HepG2 (cell line): ENCODE results near the gene CDT1. TPM values are rescaled to one million over a fixed set of nuclear protein-coding genes. Genes with fewer than 3 reads are reported as not detected.

Experiments used
- BCL3 ChIP-seq: sonication (generic); formaldehyde crosslinking; IDR thresholded peaks from 2 replicates; pipeline ENCODE4 v1.5.1; 2020; ENCODE audit warnings: mild to moderate bottlenecking, missing genetic modification reagents, moderate library complexity
- EEA1 ChIP-seq: sonication (generic); formaldehyde crosslinking; IDR thresholded peaks from 2 replicates; pipeline ENCODE4 v1.5.1; 2020; ENCODE audit warnings: mild to moderate bottlenecking, missing genetic modification reagents, borderline replicate concordance
- HNRNPH1 ChIP-seq: fragments of 200-400 bp; formaldehyde crosslinking; optimal IDR thresholded peaks from 2 replicates; pipeline ENCODE3; 2017; ENCODE audit warnings: mild to moderate bottlenecking, low read depth, low read length
- KMT2A ChIP-seq: sonication (generic); formaldehyde crosslinking; IDR thresholded peaks from 2 replicates; pipeline ENCODE4 v1.4.0; 2020; ENCODE audit warnings: missing genetic modification reagents
- MLXIP ChIP-seq: sonication (generic); formaldehyde crosslinking; IDR thresholded peaks from 2 replicates; pipeline ENCODE4 v1.9.0; 2021; ENCODE audit warnings: missing genetic modification reagents, borderline replicate concordance
- POLR2A ChIP-seq, 2 experiments: IDR thresholded peaks; 2 replicates each; pipeline ENCODE4 v1.6.1; 2011; ENCODE audit warnings: low read depth in 2 of 2, low read length in 2 of 2, mild to moderate bottlenecking in 1 of 2, moderate library complexity in 1 of 2; ENCODE audit not compliant: insufficient read depth in 1 of 2
- THAP9 ChIP-seq: sonication (generic); formaldehyde crosslinking; IDR thresholded peaks from 2 replicates; pipeline ENCODE4; 2020; ENCODE audit warnings: missing genetic modification reagents, mild to moderate bottlenecking, borderline replicate concordance
- TIGD3 ChIP-seq: sonication (generic); formaldehyde crosslinking; IDR thresholded peaks from 2 replicates; pipeline ENCODE4 v1.5.1; 2020; ENCODE audit warnings: mild to moderate bottlenecking, missing genetic modification reagents, borderline replicate concordance
- ZFP41 ChIP-seq: sonication (generic); formaldehyde crosslinking; IDR thresholded peaks from 2 replicates; pipeline ENCODE4 v1.4.0; 2020; ENCODE audit warnings: mild to moderate bottlenecking, missing genetic modification reagents, borderline replicate concordance
- ZFY ChIP-seq: sonication (generic); formaldehyde crosslinking; IDR thresholded peaks from 2 replicates; pipeline ENCODE4 v1.4.0; 2020; ENCODE audit warnings: missing genetic modification reagents
- ZNF263 ChIP-seq: sonication (generic); formaldehyde crosslinking; IDR thresholded peaks from 2 replicates; pipeline ENCODE4 v1.4.0; 2020; ENCODE audit warnings: missing genetic modification reagents
- ZNF501 ChIP-seq: sonication (generic); formaldehyde crosslinking; IDR thresholded peaks from 2 replicates; pipeline ENCODE4 v1.5.1; 2020; ENCODE audit warnings: mild to moderate bottlenecking, moderate library complexity, missing genetic modification reagents
- ZNF556 ChIP-seq: sonication (generic); formaldehyde crosslinking; IDR thresholded peaks from 2 replicates; pipeline ENCODE4 v1.4.0; 2020; ENCODE audit warnings: mild to moderate bottlenecking, missing genetic modification reagents, borderline replicate concordance
- ZNF572 ChIP-seq: sonication (generic); formaldehyde crosslinking; IDR thresholded peaks from 2 replicates; pipeline ENCODE4 v1.5.1; 2020; ENCODE audit warnings: mild to moderate bottlenecking, missing genetic modification reagents
- ZNF691 ChIP-seq: sonication (generic); formaldehyde crosslinking; IDR thresholded peaks from 2 replicates; pipeline ENCODE4 v1.4.0; 2020; ENCODE audit warnings: missing genetic modification reagents, low read depth, mild to moderate bottlenecking, borderline replicate concordance
- polyA plus RNA-seq, 8 experiments: library from polyadenylated mRNA; depleted of rRNA in 3 of 8; stranded (reverse) in 7 of 8; unstranded in 1 of 8; fragments of >200 nt; fragmentation: Illumina TruSeq in 4 of 8; extraction: Trizol in 4 of 8; gene quantifications; 2 replicates each; pipeline versions ENCODE4 v1.2.1 to v1.2.3, GENCODE V29; 2011 to 2016; ENCODE audit warnings: low read depth in 4 of 8, missing spikeins in 1 of 8, mixed read lengths in 1 of 8; ENCODE audit not compliant: insufficient read depth in 1 of 8
- total RNA-seq, 5 experiments: library from RNA; depleted of rRNA; stranded (reverse); fragments of >200 nt; fragmentation: Illumina TruSeq; extraction: Trizol; gene quantifications; 2 replicates each; pipeline ENCODE4 v1.2.3, GENCODE V29; 2016; ENCODE audit warnings: low read depth in 1 of 5

The CDT1 gene
- total and polyA plus RNA-seq, 2 of the 13 experiments (the other 11 are each of a cell fraction or from before 2014, with no cell fraction given), result 23.1 to 23.8 TPM

- TF ChIP-seq MLXIP (CRISPR knock-in tag) (no peak), KMT2A (peak; percentile 56; the same call in 1 of the 2 replicates), ZFY (CRISPR knock-in tag) (no peak), TIGD3 (CRISPR knock-in tag) (peak; percentile 23; the same call in 1 of the 2 replicates), ZNF501 (CRISPR knock-in tag) (peak; percentile 89), ZNF691 (CRISPR knock-in tag) (peak; percentile 88; the same call in 1 of the 2 replicates), BCL3 (CRISPR knock-in tag) (no peak), POLR2A (IDR thresholded peaks at IDR 0.05; ENCODE audit: insufficient read depth in 1 of 2, low read depth in 2 of 2, low read length in 2 of 2) (peak; percentile 16 to 40; a peak in 1 of 4 replicates), ZFP41 (CRISPR knock-in tag) (0 out of 2 replicates have a peak, but pooled peaks have one; percentile 37), ZNF572 (CRISPR knock-in tag) (no peak), ZNF556 (CRISPR knock-in tag) (0 out of 2 replicates have a peak, but pooled peaks have one; percentile 5), ZNF263 (CRISPR knock-in tag) (peak; percentile 53), EEA1 (CRISPR knock-in tag) (no peak), HNRNPH1 (no peak), THAP9 (CRISPR knock-in tag) (0 out of 2 replicates have a peak, but pooled peaks have one; percentile 75)
Measured at GRCh38 chr16:88783391-88784073, 20.1 kb upstream of the CDT1 start (continued).
